ENCODE measurements around the gene TBX19.
"Not testable (repeated sequence)": the region's sequence is repeated elsewhere in the genome, so short reads cannot be mapped to it uniquely, and the experiment has no call there.

DNA sequence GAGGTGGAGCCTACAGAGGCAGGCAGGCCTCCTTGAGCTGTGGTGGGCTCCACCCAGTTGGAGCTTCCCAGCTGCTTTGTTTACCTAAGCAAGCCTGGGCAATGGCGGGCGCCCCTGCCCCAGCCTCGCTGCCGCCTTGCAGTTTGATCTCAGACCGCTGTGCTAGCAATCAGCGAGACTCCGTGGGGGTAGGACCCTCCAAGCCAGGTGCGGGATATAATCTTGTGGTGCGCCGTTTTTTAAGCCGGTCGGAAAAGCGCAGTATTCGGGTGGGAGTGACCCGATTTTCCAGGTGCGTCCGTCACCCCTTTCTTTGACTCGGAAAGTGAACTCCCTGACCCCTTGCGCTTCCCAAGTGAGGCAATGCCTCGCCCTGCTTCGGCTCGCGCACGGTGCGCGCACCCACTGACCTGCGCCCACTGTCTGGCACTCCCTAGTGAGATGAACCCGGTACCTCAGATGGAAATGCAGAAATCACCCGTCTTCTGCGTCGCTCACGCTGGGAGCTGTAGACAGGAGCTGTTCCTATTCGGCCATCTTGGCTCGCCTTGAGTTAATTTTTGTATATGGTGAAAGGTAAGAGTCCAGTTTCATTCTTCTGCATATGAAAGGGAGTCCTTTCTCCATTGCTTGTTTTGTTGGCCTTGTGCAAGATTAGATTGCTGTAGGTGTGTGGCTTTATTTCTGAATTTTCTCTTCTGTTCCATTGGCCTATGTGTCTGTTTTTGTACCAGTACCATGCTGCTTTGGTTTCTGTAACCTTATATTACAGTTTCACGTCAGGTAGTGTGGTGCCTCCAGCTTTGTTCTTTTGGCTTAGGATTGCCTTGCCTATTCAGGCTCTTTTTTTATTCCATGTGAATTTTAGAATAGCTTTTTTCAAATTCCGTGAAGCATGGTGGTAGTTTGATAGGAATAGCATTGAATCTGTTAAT, 73.9 kb downstream of the TBX19 start:
- TF ChIP-seq, protein P1, sequence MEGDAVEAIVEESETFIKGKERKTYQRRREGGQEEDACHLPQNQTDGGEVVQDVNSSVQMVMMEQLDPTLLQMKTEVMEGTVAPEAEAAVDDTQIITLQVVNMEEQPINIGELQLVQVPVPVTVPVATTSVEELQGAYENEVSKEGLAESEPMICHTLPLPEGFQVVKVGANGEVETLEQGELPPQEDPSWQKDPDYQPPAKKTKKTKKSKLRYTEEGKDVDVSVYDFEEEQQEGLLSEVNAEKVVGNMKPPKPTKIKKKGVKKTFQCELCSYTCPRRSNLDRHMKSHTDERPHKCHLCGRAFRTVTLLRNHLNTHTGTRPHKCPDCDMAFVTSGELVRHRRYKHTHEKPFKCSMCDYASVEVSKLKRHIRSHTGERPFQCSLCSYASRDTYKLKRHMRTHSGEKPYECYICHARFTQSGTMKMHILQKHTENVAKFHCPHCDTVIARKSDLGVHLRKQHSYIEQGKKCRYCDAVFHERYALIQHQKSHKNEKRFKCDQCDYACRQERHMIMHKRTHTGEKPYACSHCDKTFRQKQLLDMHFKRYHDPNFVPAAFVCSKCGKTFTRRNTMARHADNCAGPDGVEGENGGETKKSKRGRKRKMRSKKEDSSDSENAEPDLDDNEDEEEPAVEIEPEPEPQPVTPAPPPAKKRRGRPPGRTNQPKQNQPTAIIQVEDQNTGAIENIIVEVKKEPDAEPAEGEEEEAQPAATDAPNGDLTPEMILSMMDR (conservative IDR thresholded peaks at IDR 0.05; ENCODE audit: low read length): not testable (repeated sequence)
- TF ChIP-seq EZH2phosphoT487 (IDR thresholded peaks at IDR 0.05; ENCODE audit: borderline replicate concordance, low read depth, low read length): not testable (repeated sequence)
